Activated naive CD4-positive, alpha-beta T cell (primary cell): ENCODE data around the gene FCRL5.
"Not testable (repeated sequence)": the region's sequence is repeated elsewhere in the genome, so short reads cannot be mapped to it uniquely, and the experiment has no call there.

Source experiments
- DNase-seq, 4 experiments: peaks; one replicate each; lab custom pipeline; 2025; lab: John Stamatoyannopoulos, UW

The FCRL5 gene

DNA sequence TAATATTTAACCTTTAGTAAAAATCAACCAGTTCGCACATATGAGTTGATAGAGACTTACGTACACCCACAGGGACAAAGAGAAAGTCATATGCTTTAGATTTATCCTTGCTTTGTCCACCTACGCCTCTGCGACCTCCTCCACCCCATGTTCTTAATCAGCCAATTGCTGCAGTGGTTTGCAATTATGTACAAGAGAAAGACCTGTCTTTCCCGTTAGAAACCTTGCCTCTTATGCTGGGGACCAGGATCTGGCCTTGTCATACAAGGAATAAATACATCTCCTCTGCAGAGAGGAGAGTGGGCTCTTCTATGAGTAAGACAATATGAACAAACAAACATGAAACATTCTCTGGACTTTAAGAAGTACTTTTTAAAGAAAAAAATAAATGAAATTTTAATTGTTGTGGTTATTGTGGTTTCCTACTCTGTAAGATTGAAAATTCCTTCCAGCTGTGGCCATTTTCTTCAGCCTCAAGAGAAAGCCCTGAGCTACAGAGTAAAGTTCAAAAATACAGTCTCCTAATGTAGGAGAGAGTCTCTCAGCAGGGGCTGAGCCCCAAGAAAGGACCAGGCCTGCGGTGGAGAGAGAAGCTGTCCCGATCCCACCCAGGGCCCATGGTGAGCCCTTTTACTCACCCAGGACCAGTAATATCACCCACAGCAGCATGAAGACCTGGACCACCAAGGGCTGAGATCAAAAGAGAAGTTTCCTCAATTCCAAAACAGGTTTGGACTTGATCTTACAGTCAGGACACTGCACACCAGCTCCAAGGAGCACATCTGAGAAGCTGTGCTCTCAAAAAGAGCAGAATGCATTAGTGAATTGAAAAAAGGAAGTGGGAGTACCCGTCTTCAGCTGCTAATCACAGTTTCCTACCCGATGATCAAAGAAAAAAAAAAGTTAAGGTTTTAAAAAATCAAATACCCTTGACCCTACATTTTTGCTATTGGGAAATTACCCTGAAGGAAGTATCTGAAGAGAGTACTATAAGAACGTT, at the start of gene FCRL5:
Gene FCRL5 (minus strand): TSS at position 822 of the 1,000 bp plus-strand sequence. CDS start 153 bp downstream, at position 669.
- DNase-seq, result no peak

- DNase-seq, result no peak
Measured at GRCh38 chr1:157600236-157600635, 47.9 kb upstream of the FCRL5 start.

DNA sequence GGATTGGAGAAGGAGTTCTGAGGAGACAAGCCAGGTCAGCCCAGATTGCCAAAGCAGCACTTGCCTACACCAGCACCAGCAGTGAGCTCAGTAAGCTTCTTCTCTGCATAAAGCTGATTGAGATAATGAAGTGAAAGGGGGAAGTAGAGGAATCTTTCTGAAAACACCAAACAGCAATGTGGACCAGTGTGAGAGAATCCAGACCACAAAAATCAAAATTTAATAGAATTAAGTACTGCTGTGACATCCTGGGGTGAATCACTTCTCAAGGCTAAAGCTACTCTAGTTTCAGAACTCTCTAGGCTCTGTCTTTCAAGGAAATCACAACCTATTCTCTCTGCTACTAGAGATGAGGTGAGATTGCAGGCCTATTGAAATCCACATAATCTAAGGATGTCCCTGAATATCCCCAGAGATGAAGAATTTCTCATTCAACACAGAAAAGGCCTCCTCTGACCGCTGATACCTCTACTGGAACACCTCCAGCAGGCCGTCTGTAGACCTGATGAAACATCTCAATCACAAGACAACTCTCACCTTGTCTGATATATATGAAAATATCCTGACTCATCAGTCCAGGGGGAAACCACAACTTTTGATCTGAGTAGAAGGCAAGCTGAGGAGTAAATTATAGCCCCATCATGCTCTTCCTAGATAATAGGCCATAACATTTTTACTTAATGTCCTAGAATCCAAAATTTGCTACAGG, 45.8 kb upstream of the FCRL5 start, which contains the start of gene FCRL4:
Gene FCRL4 (minus strand): TSS at position 127 of the 709 bp plus-strand sequence. CDS start 141 bp downstream, outside the sequence.
- DNase-seq, result no peak

- no peak for DNase-seq
Measured at GRCh38 chr1:157596384-157596783, 44.1 kb upstream of the FCRL5 start.

DNA sequence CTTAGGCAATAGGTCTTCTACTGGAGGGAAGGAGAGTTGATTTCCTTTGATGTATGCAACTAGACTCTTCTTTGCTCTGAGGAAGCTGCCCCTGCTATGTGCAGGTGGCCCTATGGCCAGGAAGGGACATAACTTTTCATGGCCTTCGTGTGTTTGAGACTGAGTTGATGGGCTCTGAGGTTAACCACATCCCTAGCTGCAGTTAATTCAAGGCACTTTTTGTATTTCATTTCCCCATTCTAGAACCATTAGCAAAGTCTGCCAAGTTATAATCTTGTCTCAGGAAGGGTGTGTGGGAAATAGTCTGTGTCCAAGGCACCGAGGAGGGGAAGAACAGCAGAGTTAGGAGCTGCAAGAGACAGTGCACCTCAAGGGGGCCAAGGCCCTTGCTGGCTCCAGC, 43.0 kb upstream of the FCRL5 start:
- DNase-seq, result no peak

DNA sequence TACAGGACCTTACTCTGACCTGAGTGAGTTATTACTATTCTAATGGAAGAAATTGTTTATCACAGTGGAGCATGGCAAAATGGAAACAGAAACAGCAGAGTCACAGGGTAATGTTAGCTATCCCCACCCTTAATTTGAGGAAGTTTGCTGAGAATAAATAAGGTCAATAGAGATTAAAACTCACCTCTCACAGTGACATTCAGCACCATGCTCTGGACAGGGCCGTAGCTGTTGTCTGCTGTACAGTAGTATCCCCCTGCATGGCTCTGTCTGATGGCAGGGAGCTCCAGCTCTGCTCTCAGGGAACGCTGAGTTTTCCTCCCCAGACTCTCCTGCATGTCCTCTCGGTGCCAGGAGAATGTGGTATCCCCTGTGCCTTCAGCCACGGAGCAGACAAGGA, 33.7 kb upstream of the FCRL5 start:
- no peak for DNase-seq

- no peak for DNase-seq
Measured at GRCh38 chr1:157584503-157584902, 32.2 kb upstream of the FCRL5 start.

- DNase-seq, result no peak
Measured at GRCh38 chr1:157580828-157581210, 28.5 kb upstream of the FCRL5 start.

GRCh38 chr1:157580179-157580827, 28.0 kb upstream of the FCRL5 start:
- DNase-seq, result no peak

- no peak for DNase-seq
Measured at GRCh38 chr1:157577420-157577819, 25.1 kb upstream of the FCRL5 start.

GRCh38 chr1:157575744-157576143, 23.4 kb upstream of the FCRL5 start:
- no peak for DNase-seq

GRCh38 chr1:157574836-157575235, 22.5 kb upstream of the FCRL5 start:
- DNase-seq, result no peak

DNA sequence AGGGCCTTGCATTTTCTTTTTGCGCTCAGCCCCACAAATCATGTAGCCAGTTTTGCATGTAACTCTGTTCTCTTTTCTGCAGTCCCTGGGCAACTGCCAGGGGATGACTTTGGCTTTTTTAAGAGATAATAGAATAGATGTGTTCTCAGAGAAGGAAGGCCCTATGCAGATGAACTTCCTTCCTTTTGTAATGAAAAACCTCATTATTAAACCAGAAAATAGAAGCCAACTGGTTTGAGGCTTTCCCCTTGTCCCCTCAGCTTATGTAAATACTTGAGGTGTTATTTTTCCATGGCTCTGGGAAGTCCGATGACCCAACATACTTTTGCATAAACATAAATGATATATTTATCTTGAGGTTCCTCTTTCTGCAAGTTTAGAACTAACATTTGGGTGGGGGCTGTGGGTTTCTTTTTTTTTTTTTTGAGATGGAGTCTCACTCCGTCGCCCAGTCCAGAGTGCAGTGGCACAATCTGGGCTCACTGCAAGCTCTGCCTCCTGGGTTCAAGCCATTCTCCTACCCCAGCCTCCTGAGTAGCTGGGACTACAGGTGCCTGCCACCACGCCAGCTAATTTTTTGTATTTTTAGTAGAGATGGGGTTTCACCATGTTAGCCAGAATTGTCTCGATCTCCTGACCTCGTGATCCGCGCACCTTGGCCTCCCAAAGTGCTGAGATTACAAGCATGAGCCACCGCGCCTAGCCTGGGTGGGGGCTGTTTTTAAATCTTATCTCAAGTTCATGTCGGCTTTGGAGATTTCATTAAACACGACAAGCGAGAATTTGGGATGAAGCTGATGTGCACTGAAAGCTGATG, 14.4 kb upstream of the FCRL5 start:
- DNase-seq, result no peak

GRCh38 chr1:157562515-157562914, 10.2 kb upstream of the FCRL5 start:
- DNase-seq, result no peak

GRCh38 chr1:157558119-157558518, 5.8 kb upstream of the FCRL5 start:
- DNase-seq, result no peak

DNA sequence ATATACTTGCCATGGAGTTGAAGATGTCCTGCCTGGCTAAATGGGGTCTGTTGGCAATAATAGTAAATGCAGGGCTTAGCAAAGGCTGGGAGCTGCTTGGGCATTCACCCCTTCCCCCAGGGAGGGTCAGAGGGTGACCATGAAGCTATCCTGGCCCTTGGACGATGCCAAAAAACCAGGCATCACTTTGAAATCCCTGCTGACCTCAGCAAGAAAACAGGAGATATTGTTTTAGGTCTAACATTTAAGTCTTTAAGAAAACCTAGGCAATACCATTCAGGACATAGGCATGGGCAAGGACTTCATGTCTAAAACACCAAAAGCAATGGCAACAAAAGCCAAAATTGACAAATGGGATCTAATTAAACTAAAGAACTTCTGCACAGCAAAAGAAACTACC, 4.2 kb downstream of the FCRL5 start:
- DNase-seq, result not testable (repeated sequence)

- no peak for DNase-seq
Measured at GRCh38 chr1:157542676-157543075, 9.6 kb downstream of the FCRL5 start.

DNA sequence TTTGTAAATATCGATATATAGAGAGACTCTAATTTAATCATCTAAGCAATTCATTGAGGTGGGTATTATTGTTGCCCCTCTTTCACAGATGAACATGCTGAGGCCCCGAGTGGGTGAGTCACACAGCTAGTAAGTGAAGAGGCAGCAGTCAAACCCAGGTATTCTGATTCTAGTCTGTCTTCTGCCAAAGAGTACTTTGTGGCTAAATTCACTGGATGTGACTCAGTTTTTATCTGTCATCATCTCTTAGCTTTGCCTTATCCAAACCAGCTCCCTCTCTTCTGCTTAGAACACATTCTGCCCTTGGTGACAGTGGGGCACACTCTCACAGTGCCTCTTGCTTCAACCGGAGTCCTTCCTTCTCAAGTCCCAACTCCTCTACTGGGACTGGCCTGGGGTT, 11.5 kb downstream of the FCRL5 start:
- DNase-seq, result no peak

DNA sequence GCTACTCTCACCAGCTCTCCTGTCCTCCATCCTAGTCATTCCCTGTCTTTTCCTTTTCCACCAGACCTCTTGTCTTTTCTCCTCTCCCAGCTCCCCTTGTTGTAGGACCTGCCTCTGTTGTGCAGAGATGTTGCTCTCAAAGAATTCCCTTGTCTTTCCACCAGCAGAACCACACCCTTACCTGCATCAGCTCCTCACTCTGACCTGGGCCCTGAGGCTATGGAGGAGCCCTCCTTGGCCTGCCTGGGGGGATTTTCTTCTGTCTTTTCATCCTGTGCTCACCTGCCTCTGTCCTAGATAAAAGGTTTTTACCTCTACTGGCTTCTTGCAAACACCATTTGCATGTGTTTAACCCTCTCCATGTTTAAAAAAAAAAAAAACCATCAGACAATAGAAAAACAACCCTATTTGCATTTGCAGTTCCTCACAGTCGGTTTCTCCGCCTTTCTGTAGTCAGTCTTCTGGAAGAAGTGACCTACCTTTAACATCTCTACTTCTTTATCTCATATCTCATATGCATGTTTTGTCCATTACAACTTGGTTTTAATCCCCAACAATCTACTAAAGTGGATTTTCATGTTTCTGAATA, 12.1 kb downstream of the FCRL5 start:
- DNase-seq, result no peak

DNA sequence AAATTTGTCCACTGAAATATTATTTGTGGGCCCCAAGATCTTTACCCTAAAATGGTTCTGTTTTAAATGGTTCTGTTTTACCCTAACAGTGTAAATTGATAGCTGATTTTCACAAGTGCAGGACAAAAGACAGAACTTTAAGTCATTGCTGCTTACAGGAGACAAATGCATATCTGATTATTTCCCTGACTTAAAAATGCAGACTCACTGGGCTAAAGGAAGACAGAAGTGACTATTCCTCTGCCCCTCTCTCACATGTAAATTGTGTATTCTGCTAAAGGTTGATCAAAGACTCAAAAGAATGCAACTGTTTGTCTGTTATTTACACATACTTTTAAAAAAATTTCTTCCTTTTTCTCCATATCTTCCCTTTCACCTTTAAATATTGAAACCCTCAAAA, 12.7 kb downstream of the FCRL5 start:
- DNase-seq, result no peak

- DNase-seq, result no peak
Measured at GRCh38 chr1:157532569-157532968, 19.7 kb downstream of the FCRL5 start.
